Esophagus muscularis mucosa (tissue), 3 donors: ENCODE results near the gene NDUFB7.

Experiments used
- CTCF ChIP-seq, 3 experiments: fragments of 200-600 bp in 2 of 3; fragments of 450-650 bp in 1 of 3; sonication (generic) in 2 of 3; IDR thresholded peaks; one replicate each; pipeline ENCODE4 v1.5.1; 2017 to 2019; ENCODE audit warnings: antibody characterized with exemption in 3 of 3, mild to moderate bottlenecking in 2 of 3, moderate library complexity in 1 of 3
- POLR2AphosphoS5 ChIP-seq, 2 donors: sonication (generic); formaldehyde crosslinking; IDR thresholded peaks; one replicate each; pipeline ENCODE4 v1.6.1; 2017; ENCODE audit warnings: antibody characterized with exemption in 2 of 2

GRCh38 chr19:14563590-14563926 lies 8.3 kb downstream of the NDUFB7 start:
- TF ChIP-seq CTCF (IDR thresholded peaks at IDR 0.05) (no peak), POLR2AphosphoS5 (IDR thresholded peaks at IDR 0.05) (no peak)
